ENCODE results near the gene CCDC178.

CCDC178 gene

DNA sequence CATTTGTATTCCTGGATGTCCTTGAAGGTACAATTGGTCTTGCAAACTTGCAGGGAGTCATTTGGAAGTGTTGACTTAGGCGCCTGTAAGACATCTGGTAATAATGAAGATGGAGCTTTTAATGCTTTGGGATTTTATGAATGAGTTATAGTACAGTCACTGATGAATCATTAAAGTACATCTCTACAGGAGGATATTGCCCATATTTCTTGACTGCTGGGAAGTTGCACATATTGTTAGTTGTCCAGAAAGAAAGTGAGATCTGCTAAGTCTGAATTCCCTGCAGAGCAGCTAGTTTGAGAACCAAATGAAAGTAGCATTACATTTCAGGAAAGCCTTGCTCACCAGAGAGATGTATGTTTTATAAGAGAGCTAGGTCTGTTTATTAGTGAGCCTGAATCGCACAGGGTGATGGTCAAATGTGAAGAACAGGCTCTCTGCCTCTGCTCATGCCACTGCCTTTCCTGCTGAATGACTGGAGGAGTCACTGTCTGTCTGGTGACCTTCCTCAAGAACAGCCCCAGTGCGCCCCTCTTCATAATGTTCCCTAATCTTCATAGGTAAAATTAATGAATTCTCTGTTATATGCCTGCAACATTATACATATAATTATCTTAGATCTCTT, 528.7 kb downstream of the CCDC178 start:
- DNase-seq (ENCODE audit: low spot score): peak; percentile 66

DNA sequence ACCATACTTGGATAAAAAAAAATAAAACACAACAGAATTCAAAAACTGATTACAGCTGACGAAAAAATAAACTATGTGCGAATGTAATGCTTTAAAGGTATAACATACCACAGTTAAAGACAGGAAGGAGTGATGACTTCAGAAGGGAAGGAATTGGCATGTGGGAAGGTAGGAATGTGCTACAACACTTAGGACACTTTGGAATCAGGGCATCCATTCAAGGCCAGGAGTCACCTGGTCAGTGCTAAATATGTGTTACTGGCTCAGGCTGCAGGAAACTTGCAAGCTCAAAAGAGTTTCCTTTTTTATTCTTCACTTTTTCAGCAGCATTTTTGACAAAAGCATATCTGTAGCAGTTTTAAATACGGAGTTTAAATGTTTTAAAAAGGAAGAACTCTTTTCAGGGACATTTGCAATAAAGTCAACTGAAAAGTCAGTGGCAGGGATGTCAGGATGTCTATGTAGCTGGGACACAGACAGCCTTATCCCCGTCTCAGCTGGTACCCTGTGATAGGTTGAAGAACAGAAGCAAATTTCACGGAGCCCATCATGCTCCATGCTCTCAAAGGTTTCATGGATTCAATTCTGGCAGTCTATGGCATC, 529.7 kb downstream of the CCDC178 start:
- no peak for DNase-seq (ENCODE audit: low spot score)

DNA sequence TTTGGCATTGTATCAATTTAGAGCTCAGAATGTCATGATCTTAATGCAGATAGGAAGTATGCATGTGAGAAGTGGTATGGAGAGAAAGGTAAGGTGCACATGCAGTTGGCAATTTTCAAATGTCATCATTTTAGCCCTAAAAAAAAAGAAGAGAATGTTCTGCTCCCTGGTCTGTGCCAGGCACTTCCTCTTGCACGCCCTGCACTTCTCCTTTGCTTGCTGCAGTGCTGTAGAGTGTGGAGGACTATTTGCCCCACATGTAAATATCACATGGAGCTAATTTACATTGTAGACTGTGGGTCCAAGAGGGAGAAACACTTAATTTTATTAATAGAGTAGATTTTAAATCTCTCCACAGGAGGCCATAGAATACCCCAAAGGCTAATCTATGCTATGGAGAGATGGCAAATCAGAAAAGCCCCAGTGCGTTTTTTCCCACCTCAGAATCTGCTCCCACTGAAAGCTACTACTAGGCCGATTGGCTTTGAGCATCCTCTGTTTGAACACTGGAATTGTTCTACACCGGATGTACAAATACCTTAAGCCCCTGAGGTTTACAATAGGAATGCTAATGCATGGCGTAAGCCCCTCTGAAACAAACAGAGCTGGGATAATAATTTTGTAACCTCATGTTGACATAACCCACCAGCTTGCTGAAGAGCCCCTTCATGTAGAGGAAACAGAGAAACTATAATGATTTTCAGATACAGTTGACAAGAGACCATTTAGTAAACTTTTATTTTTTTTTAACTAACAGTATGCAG, 530.5 kb downstream of the CCDC178 start:
- no peak for DNase-seq (ENCODE audit: low spot score)

DNA sequence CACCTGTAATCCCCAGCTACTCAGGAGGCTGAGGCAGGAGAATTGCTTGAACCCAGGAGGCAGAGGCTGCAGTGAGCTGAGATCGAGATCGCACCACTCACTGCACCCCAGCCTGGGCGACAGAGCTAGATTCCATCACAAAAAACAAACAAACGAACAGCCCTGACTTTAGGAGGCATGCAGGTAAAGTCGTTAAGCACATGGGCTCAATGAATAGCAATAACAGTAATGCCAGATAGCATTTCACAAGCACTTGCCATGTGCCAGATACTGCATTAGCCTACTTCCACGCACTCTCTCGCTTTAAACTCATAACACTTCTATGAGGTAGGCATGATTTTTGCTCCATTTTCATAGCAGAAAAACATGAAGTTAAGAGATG, 532.1 kb downstream of the CCDC178 start:
- DNase-seq (ENCODE audit: low spot score): no peak

DNA sequence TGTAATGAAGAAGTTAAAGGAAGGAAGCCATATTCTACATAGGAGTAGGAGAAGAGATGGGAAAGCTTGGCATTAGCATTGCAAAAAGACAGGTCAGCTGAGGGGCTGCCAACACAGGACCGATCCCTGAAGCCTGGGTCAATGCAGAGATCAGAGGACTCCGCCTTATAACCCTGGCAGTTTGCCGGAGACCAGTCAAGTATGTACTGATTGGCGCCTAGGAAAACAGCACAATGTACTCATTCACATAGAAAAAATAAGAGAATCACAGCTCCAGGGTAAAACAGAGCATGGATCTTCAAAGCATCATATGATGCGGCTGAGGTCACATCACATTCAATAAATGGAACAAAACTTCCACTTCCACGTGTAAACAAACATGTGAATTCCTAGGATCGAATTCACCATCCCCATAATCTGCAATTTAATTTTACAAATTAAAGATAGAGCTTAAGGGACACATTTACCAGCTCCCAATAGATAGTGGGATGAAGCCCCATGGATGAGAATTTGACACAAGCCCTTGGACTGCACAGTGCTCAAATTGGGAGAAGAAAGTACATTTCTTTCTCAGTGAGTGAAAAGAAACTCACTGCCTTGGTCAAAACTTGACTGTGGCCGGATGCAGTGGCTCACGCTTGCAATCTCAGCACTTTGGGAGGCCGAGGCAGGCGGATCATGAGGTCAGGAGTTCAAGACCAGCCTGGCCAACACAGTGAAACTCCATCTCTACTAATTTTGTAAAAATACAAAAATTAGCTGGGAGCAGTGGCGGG, 532.7 kb downstream of the CCDC178 start:
- no peak for DNase-seq (ENCODE audit: low spot score)

DNA sequence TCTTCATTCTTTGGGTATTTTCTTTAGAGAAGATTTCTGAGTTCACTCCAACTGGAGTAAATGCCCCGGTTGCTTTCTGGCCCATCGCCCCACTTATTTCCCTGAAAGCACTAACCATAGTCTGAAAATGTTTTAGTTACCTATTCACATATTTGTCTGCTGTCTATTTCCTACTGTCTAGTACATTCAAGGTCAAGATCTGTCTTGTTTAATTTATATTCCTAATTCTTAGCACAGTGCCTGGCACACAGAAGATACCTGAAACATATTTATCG, 533.3 kb downstream of the CCDC178 start:
- no peak for DNase-seq (ENCODE audit: low spot score)

DNA sequence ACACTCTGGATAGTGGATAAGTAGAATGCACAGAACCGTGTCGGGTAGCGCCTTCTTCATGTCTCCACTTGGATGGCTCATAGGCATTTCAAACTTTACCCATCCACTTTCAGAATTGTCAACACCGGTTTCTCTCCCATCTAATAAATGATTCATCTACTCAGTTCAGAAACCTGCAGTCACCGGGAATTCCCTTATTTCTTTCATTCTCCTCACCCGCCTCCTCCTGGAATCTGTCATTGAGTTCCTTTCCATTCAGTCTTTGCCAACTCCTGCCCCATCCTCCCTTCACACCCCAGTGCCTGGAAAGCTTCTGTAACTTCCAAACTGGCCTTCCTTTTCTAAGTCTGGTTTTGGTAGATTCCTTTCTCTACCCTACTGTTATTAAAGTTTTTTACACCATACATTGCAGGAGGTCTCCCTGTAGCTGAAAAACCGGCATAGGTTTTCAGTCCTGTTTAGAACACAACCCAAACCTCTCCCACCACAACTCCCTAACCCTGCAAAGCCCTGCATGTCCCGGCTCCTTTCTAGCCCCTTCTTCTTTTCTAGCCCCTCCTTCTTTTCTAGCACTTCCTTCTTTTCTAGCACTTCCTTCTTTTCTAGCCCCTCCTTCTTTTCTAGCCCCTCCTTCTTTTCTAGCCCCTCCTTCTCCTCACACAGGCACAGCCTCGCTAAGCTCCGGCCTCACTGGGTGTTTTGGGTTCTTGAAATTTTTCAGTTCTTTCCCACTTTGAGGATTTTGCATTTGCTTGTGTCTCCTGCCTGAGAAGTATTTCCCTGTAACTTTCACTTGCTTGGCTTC, 533.8 kb downstream of the CCDC178 start:
- DNase-seq (ENCODE audit: low spot score): no peak

DNA sequence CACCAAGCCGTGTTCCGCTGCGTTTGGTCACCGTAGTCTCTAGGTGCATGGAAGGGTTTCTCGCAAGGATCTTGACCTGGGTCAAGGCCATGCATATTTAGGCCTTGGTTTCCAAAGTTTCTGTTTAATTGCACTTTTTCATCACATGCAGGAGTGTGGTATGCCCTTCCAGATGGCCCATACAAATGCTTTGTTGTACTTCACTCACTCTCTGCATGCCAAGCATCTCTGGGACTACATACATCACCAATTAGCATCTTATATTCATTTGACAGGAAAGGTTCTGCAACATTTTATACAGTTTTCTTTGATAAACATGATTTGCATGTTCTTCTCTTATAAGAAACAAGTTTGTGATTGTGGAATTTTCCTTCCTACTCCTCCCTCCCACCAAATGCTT, 534.9 kb downstream of the CCDC178 start:
- no peak for DNase-seq (ENCODE audit: low spot score)

DNA sequence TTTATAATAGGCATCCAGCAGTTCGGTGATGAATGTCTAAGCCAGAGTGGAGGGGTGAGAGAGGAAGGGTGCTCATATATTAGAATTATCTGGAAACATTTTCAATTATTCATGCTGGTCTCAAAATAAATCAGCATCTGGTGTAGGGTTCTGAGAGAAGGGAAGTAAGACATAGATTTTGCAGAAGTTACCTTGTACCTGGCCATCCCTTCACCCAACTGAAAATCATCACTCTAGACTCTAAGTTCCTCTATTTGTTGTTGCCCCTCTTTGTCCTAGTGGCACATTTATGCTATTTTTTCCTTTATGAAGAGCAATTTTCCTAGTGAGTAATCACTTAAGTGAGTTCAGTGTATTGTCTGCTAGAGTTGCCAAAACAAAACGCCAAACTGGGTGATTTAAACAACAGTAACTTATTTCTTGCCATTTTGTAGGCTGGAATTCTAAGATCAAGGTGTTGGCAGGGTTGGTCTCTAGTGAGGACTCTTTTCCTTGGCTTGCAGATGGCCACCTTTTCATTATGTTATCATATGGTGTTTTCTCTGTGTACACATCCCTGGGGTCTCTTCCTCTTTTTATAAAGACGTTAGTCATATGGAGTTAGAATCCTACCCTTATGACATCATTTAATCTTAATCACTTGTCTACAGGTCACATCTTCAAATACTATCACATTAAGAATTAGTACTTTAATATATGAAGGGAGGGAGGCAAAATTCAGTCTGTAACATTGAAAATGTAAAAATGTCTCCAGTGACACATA, 537.8 kb downstream of the CCDC178 start:
- DNase-seq (ENCODE audit: low spot score): no peak

DNA sequence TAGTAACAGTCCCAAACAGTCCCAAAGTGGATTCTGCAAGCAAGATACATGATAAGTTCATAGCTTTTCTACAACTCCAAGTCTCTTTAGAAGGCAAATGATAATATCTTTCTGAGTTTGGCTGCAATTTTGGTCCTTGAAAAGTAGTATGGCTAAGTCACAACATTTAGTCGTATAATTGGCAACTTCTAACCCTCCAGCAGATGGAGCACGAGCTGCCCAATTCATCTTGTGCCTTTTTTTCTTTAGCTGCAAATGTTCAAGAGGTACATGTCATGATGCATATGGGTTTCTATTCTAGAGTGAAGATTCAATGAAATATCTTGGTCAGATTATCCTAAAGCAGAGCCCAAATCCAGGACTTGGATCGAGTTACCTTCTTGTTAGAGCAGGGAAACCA, 540.7 kb downstream of the CCDC178 start:
- peak; percentile 56 for DNase-seq (ENCODE audit: low spot score)

DNA sequence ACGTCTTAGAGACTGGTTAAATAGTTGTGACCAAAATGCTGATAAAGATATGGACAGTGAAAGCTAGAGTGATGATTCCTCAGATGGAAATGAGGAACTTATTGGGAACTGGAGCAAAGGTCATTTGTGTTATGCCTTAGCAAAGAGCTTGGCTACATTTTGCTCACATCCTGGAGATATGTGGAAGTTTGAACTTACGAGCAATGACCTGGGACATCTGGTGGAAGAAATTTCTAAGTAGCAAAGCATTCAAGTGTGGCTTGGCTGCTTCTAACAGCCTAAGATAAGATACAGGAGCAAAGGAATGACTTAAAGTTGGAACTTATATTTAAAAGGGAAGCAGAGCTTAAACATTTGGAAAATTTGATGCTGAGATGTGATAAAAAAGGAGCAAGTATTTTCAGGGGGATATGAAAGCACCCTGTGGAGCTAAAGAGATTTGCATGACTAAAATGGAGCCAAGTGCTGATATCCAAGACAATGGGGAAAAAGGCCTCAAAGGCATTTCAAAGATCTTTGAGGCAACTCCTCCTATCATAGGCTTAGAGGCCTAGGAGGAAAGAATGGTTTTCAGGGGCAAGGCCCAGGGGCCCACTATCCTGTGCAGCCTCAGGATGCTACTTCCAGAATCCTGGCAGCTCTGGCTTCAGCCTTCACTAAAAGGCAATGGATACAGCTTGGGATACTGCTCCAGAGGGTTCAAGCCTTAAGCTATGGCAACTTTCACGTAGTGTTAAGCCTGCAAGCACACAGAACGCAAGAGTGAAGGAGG, 543.6 kb downstream of the CCDC178 start:
- no peak for DNase-seq (ENCODE audit: low spot score)

DNA sequence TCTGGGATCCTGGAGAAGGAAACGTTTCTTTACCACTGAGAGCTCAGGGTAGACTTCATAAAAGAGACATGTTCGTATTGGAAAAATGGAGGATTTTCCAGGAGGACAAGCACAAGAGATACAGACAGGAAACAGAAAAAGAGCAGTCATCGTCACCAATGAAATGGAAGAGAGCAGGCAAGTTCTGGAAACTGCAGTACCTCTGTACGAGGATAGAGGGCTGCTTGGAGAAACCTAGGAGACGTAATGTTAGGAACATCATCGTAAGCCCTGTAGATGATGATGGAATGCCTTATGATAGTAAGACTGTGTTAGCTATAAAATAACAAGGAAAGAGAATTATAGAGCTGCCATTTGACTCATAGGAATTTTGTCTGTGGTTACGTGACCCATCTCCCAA, 546.6 kb downstream of the CCDC178 start:
- DNase-seq (ENCODE audit: low spot score): peak; percentile 52

DNA sequence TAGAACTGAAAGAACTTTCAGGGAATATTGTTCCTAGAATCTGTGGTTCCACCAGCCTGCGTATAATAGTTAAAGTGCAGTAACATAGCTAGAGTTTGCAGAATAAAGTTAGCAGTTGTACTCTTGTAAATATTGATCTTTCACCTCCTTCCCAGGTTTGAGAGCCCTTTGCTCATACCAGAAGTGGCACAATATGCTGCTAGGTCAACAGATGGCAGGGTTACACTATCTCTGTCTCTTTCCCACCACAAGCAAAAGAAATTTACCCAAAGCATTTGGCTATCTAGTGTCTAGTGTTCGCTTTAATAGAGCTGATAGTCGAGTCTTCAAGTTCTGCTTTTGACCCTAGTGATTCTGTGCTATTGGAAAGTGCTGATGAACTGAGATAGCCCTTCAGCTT, 548.7 kb downstream of the CCDC178 start:
- no peak for DNase-seq (ENCODE audit: low spot score)

DNA sequence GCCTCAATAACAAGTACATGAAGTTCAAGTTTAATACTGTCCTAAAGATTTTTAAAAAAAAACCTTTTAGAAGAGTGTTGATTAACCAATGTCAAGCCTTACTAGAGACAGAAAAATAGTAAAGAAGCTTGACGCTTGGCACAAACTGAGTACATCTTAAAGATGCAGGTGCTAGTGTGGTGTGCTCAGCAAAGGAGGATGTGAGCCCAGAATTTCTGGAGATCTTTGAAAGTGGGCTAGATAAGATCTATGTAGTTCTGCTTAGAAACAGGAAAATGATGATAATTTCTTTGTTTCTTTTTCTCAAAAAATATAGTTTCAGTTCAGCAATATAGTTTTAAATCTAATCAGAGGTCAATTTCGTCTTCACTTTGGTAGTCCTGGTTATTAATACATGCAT, 549.4 kb downstream of the CCDC178 start:
- no peak for DNase-seq (ENCODE audit: low spot score)

DNA sequence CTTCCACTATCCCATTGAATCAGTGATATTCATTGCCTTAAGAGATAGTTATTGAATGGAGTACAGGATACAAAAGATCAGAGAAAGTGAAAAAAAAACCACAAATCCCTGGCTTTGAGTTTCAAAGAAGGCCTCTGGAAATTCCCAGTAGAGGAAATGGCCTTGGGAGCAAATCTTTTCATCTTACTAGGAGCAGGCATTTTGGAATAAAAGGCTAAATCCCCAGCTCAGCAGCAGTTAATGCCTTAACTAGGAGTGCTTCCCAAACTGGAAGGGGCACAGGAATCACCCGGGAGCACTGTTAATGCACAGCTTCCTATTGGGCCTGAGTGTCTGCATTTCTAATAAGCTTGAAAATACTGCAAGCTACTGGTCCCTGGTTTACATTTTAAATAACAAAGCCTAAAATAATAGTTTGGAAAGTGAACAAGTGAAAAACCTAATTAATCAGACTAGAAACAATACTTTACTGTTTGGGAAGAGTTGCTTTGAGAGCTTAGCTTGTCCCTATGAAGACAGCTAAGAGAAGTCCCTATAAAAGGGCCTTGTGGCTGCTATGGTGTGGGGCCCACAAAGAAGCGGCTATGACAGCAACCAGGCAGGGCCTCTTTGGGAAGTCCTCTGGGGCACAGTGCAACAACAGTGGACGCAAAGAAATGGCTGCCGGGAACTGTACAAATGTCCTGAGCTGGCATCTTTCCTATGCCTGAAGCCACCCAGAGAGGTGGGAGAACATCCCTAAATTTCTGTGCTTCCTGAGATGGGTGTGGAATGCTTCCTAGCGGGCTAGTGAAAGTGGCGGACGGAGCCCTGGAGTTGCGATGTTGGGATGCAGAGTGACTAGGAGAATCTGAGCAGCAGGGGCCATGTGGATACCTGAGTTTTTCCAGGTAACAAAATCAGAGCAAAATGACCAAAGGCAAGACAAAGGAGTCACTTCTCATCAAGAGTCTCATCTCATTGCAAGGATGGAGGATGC, 550.6 kb downstream of the CCDC178 start:
- no peak for DNase-seq (ENCODE audit: low spot score)

DNA sequence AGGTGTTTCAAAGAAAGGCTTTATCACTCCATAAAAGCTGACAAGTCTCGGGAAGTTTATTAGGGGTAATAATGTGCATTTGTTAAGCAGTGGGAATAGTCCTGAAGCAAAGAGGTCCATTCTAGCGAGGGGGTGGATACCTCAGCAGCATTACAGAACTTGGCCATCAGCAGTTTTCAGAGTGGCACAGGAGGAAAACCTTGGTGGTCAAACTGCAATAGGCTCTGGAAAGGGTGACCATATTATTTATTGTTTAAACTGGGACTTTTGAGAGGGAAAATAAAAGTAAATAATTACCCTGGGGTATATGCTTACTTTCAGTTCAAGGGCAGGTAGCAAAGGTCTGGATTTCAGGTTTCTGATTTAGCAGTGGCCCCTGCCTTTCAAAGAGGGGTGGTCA, 552.2 kb downstream of the CCDC178 start:
- DNase-seq (ENCODE audit: low spot score): no peak

Measured in RKO (cell line).